ENCODE data around the gene EXD2.

- TF ChIP-seq, protein P1, sequence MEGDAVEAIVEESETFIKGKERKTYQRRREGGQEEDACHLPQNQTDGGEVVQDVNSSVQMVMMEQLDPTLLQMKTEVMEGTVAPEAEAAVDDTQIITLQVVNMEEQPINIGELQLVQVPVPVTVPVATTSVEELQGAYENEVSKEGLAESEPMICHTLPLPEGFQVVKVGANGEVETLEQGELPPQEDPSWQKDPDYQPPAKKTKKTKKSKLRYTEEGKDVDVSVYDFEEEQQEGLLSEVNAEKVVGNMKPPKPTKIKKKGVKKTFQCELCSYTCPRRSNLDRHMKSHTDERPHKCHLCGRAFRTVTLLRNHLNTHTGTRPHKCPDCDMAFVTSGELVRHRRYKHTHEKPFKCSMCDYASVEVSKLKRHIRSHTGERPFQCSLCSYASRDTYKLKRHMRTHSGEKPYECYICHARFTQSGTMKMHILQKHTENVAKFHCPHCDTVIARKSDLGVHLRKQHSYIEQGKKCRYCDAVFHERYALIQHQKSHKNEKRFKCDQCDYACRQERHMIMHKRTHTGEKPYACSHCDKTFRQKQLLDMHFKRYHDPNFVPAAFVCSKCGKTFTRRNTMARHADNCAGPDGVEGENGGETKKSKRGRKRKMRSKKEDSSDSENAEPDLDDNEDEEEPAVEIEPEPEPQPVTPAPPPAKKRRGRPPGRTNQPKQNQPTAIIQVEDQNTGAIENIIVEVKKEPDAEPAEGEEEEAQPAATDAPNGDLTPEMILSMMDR (IDR thresholded peaks at IDR 0.05) = no peak
- TF ChIP-seq REST (IDR thresholded peaks at IDR 0.05; ENCODE audit: insufficient read depth in 1 of 2, low read depth in 2 of 2, low read length in 1 of 2) (no peak), TCF7L2 (IDR thresholded peaks at IDR 0.05; ENCODE audit: low read depth, low read length) (no peak)
Observed at GRCh38 chr14:69268223-69268622, 76.9 kb downstream of the EXD2 start.

Measured in Panc1 (cell line).